Naive thymus-derived CD4-positive, alpha-beta T cell (primary cell): ENCODE data around the gene MRPL12. TPM values are rescaled to one million over a fixed set of nuclear protein-coding genes. Genes with fewer than 3 reads are reported as not detected.

Experiments
- ATAC-seq: fragments of 150-1000 bp; cut with Tn5 transposase; 2 replicates; pipeline ENCODE4 v1.10.0; 2021; ENCODE audit warnings: mild to moderate bottlenecking, moderate library complexity
- CTCF ChIA-PET: fragments of 350-600 bp; sonication (Branson Sonifier 250); formaldehyde crosslinking; loops from one replicate; lab custom pipeline; 2021; ENCODE audit warnings: antibody characterized with exemption; lab: Charles Lee
- POLR2A ChIA-PET: fragments of 350-600 bp; sonication (Branson Sonifier 250); formaldehyde crosslinking; loops from one replicate; lab custom pipeline; 2021; ENCODE audit warnings: antibody characterized with exemption, inconsistent platforms; lab: Charles Lee
- DNase-seq, 9 donors: peaks; one replicate each; pipeline versions ENCODE4 v3.0.0 to v3.0.0-alpha.2; 2020 to 2022; ENCODE audit warnings: mixed read lengths in 1 of 9
- H3K27ac ChIP-seq: one replicate; pipeline ENCODE4 v1.7.0; 2013; ENCODE audit warnings: mild to moderate bottlenecking, low read depth, low read length, moderate library complexity
- H3K27me3 ChIP-seq, 2 donors: one replicate each; pipeline ENCODE4 v1.7.0; 2013; ENCODE audit warnings: low read length in 2 of 2, mild to moderate bottlenecking in 2 of 2, moderate library complexity in 2 of 2; ENCODE audit not compliant: control insufficient read depth in 2 of 2, insufficient read depth in 2 of 2
- H3K36me3 ChIP-seq, 3 experiments: 1 replicate in 2 of 3; 2 replicates in 1 of 3; pipeline ENCODE4 v1.7.0; 2013; ENCODE audit warnings: low read length in 3 of 3, mild to moderate bottlenecking in 3 of 3, moderate library complexity in 1 of 3; ENCODE audit not compliant: insufficient read depth in 3 of 3, control insufficient read depth in 2 of 3
- H3K4me1 ChIP-seq, 2 donors: one replicate each; pipeline ENCODE4 v1.7.0; 2013; ENCODE audit warnings: low read length in 2 of 2, mild to moderate bottlenecking in 2 of 2, moderate library complexity in 1 of 2; ENCODE audit not compliant: control insufficient read depth in 2 of 2, insufficient read depth in 2 of 2
- H3K4me3 ChIP-seq: 2 replicates; pipeline ENCODE4 v1.7.0; 2013; ENCODE audit warnings: mild to moderate bottlenecking, low read length
- H3K9me3 ChIP-seq, 3 experiments: 1 replicate in 2 of 3; 2 replicates in 1 of 3; pipeline ENCODE4 v1.7.0; 2013; ENCODE audit warnings: low read length in 3 of 3; ENCODE audit not compliant: control insufficient read depth in 2 of 3
- H3K27ac Mint-ChIP-seq, 9 donors: one replicate each; pipeline ENCODE4 v1.8.0; 2020 to 2022; ENCODE audit warnings: mixed read lengths in 9 of 9, mild to moderate bottlenecking in 8 of 9, moderate library complexity in 5 of 9, inconsistent platforms in 2 of 9
- H3K27me3 Mint-ChIP-seq, 5 donors: one replicate each; pipeline ENCODE4 v1.8.0; 2021 to 2022; ENCODE audit warnings: mixed read lengths in 5 of 5, mild to moderate bottlenecking in 1 of 5
- H3K36me3 Mint-ChIP-seq, 5 donors: one replicate each; pipeline ENCODE4 v1.8.0; 2020 to 2022; ENCODE audit warnings: mixed read lengths in 5 of 5, mild to moderate bottlenecking in 3 of 5, inconsistent platforms in 1 of 5
- H3K4me1 Mint-ChIP-seq, 7 donors: one replicate each; pipeline ENCODE4 v1.8.0; 2020 to 2022; ENCODE audit warnings: mixed read lengths in 7 of 7, mild to moderate bottlenecking in 3 of 7, inconsistent platforms in 1 of 7
- H3K4me3 Mint-ChIP-seq, 10 donors: one replicate each; pipeline ENCODE4 v1.8.0; 2020 to 2022; ENCODE audit warnings: mild to moderate bottlenecking in 10 of 10, mixed read lengths in 10 of 10, moderate library complexity in 6 of 10, inconsistent platforms in 2 of 10
- H3K9me3 Mint-ChIP-seq, 11 donors: one replicate each; pipeline ENCODE4 v1.8.0; 2020 to 2022; ENCODE audit warnings: mixed read lengths in 11 of 11, mild to moderate bottlenecking in 4 of 11, inconsistent platforms in 1 of 11, moderate library complexity in 1 of 11
- intact Hi-C, 2 donors: fragments of 100-400 bp; cut with micrococcal nuclease; formaldehyde crosslinking; loops; one replicate each; pipeline ENCODE4 v1.15.1; 2023
- polyA plus RNA-seq, 2 donors: library from polyadenylated mRNA; unstranded; fragments of 300-500 nt; fragmentation: Illumina TruSeq; gene quantifications; one replicate each; pipeline ENCODE4 v1.2.3, GENCODE V29; 2021
- total RNA-seq, 6 experiments: library from RNA in 5 of 6; stranded (reverse) in 5 of 6; gene quantifications; 1 replicate in 5 of 6; 2 replicates in 1 of 6; pipeline ENCODE4 v1.2.3 and lab custom pipeline; 2021 to 2026

Gene MRPL12
- total and polyA plus RNA-seq, 7 experiments from 2014 or later, result 21.3 to 83.8 (median 27.4) TPM

GRCh38 chr17:81666342-81667191 is 36.6 kb upstream of the MRPL12 start, which contains the start of the genes CCDC137 and OXLD1:
Gene CCDC137, plus strand, starts transcription at chr17:81666737. Its CDS starts 30 bp downstream, at chr17:81666767.
Gene OXLD1, minus strand, starts transcription at chr17:81666605. Its CDS starts 28 bp downstream, at chr17:81666577.
- Histone ChIP-seq H3K36me3 (peaks cover 4 to 41% (median 12%) of the 10 kb centered on the region in 3 experiments), H3K4me3 (peak within 1 kb of the TSS; percentile 86), H3K9me3 (no peaks in the 10 kb centered on the region), H3K4me1 (peaks cover 35 to 50% of the 10 kb centered on the region in 2 donors), H3K27ac (peak within 1 kb of the TSS; percentile 93), H3K27me3 (no peaks in the 10 kb centered on the region)
- ATAC-seq (peak; percentile 94), DNase-seq (peak; percentile 82 to 93 (median 89))
- POLR2A ChIA-PET, result interaction anchor here (0.9 to 3.0 kb wide), 7 partner anchors 17 to 225 kb away, joined by 3 to 26 read pairs (median 5); partner anchors contain the start of genes ANAPC11, ARL16, HGS and MRPL12
- Mint-ChIP-seq H3K27me3 (no peaks in the 10 kb centered on the region), H3K4me3 (peak within 1 kb of the TSS; percentile 88 to 99 (median 94)), H3K4me1 (peaks cover 17 to 62% (median 43%) of the 10 kb centered on the region in 7 donors), H3K36me3 (peaks cover 0 to 26% (median 3%) of the 10 kb centered on the region in 5 donors), H3K27ac (peak within 1 kb of the TSS; percentile 84 to 97 (median 92)), H3K9me3 (peaks cover 0 to 2% (median 0%) of the 10 kb centered on the region in 11 donors)
- CTCF ChIA-PET, result no interaction called here
- intact Hi-C loops, result loop anchor here (1.0 to 5.0 kb wide), 8 partner anchors 16 to 196 kb away; partner anchors contain the start of genes ARL16 (in 2 of the 2), MRPL12 (in 2 of the 2), NPLOC4 (in 2 of the 2) and TSPAN10 (in 2 of the 2)

- Mint-ChIP-seq H3K4me3 (peak overlapping the region; percentile 63 to 97 (median 90)), H3K9me3 (peaks cover 0 to 2% (median 0%) of the 10 kb centered on the region in 11 donors), H3K36me3 (peaks cover 0 to 26% (median 9%) of the 10 kb centered on the region in 5 donors), H3K27me3 (no peaks in the 10 kb centered on the region), H3K4me1 (peaks cover 17 to 50% (median 39%) of the 10 kb centered on the region in 7 donors), H3K27ac (peak overlapping the region in 7 of 9 donors; percentile 26 to 87 (median 59))
- CTCF ChIA-PET, result no interaction called here
- H3K4me3 ChIP-seq, result peak overlapping the region; percentile 13
- H3K27ac ChIP-seq, result no peak overlapping the region
- DNase-seq (no peak), ATAC-seq (no peak)
- no peaks in the 10 kb centered on the region for H3K9me3 ChIP-seq
- peaks cover 4 to 53% (median 15%) of the 10 kb centered on the region in 3 experiments for H3K36me3 ChIP-seq
- H3K4me1 ChIP-seq, result peaks cover 25 to 42% of the 10 kb centered on the region in 2 donors
- intact Hi-C loops, result loop anchor here (2.0 to 5.0 kb wide), 5 partner anchors 15 to 195 kb away; partner anchors contain the start of genes ACTG1 (in 1 of the 2), ARL16 (in 1 of the 2), FAAP100 (in 1 of the 2) and MRPL12 (in 1 of the 2)
- POLR2A ChIA-PET, result interaction anchor here (0.7 to 3.0 kb wide), 4 partner anchors 16 to 39 kb away, joined by 3 to 26 read pairs (median 6); partner anchors contain the start of genes ARL16 and HGS
- no peaks in the 10 kb centered on the region for H3K27me3 ChIP-seq
Observed at GRCh38 chr17:81667754-81668153, 35.4 kb upstream of the MRPL12 start.

- ChIA-PET POLR2A (no interaction called here), CTCF (interaction anchor here (0.6 kb wide), 1 partner anchor 245 kb away, joined by 3 read pairs; no protein-coding TSS in a partner anchor)
- Mint-ChIP-seq H3K27ac (no peak overlapping the region), H3K9me3 (peaks cover 0 to 2% (median 0%) of the 10 kb centered on the region in 11 donors), H3K4me1 (peaks cover 9 to 22% (median 19%) of the 10 kb centered on the region in 7 donors), H3K4me3 (no peak overlapping the region), H3K36me3 (peaks cover 0 to 15% (median 6%) of the 10 kb centered on the region in 5 donors), H3K27me3 (no peaks in the 10 kb centered on the region)
- H3K27me3 ChIP-seq, result no peaks in the 10 kb centered on the region
- H3K4me1 ChIP-seq, result peaks cover 5 to 12% of the 10 kb centered on the region in 2 donors
- DNase-seq (no peak), ATAC-seq (no peak)
- intact Hi-C loops, result no loop called here
- H3K27ac ChIP-seq, result no peak overlapping the region
- H3K4me3 ChIP-seq, result no peak overlapping the region
- peaks cover 4 to 53% (median 16%) of the 10 kb centered on the region in 3 experiments for H3K36me3 ChIP-seq
- no peaks in the 10 kb centered on the region for H3K9me3 ChIP-seq
Observed at GRCh38 chr17:81672504-81672903, 30.7 kb upstream of the MRPL12 start.

- peaks cover 0 to 2% (median 0%) of the 10 kb centered on the region in 11 donors for H3K9me3 Mint-ChIP-seq
- DNase-seq (no peak), ATAC-seq (no peak)
- peaks cover 0 to 11% (median 5%) of the 10 kb centered on the region in 5 donors for H3K36me3 Mint-ChIP-seq
- CTCF ChIA-PET, result interaction anchor here (0.6 kb wide), 1 partner anchor 244 kb away, joined by 3 read pairs; no protein-coding TSS in a partner anchor
- peaks cover 4 to 53% (median 16%) of the 10 kb centered on the region in 3 experiments for H3K36me3 ChIP-seq
- H3K4me3 ChIP-seq, result no peak overlapping the region
- H3K27ac ChIP-seq, result no peak overlapping the region
- H3K4me1 Mint-ChIP-seq, result peaks cover 4 to 18% (median 15%) of the 10 kb centered on the region in 7 donors
- H3K27me3 ChIP-seq, result no peaks in the 10 kb centered on the region
- peaks cover under 1 to 8% of the 10 kb centered on the region in 2 donors for H3K4me1 ChIP-seq
- intact Hi-C loops, result no loop called here
- POLR2A ChIA-PET, result interaction anchor here (1.1 kb wide), 1 partner anchor 11 kb away, joined by 3 read pairs; the partner anchor contains the start of genes ARL16 and HGS
- H3K27ac Mint-ChIP-seq, result no peak overlapping the region
- H3K27me3 Mint-ChIP-seq, result no peaks in the 10 kb centered on the region
- no peaks in the 10 kb centered on the region for H3K9me3 ChIP-seq
- H3K4me3 Mint-ChIP-seq, result no peak overlapping the region
Observed at GRCh38 chr17:81672954-81673353, 30.2 kb upstream of the MRPL12 start.

GRCh38 chr17:81673561-81674258 is 29.5 kb upstream of the MRPL12 start:
- H3K4me3 Mint-ChIP-seq, result no peak overlapping the region
- no peak overlapping the region for H3K4me3 ChIP-seq
- intact Hi-C loops, result no loop called here
- H3K36me3 Mint-ChIP-seq, result peaks cover 0 to 9% (median 0%) of the 10 kb centered on the region in 5 donors
- CTCF ChIA-PET, result no interaction called here
- DNase-seq (no peak), ATAC-seq (no peak)
- peaks cover 0 to 2% (median 0%) of the 10 kb centered on the region in 11 donors for H3K9me3 Mint-ChIP-seq
- H3K27me3 ChIP-seq, result no peaks in the 10 kb centered on the region
- peaks cover 0 to 11% (median 9%) of the 10 kb centered on the region in 7 donors for H3K4me1 Mint-ChIP-seq
- peaks cover 4 to 53% (median 16%) of the 10 kb centered on the region in 3 experiments for H3K36me3 ChIP-seq
- H3K4me1 ChIP-seq, result peaks cover 0 to under 1% of the 10 kb centered on the region in 2 donors
- no peaks in the 10 kb centered on the region for H3K27me3 Mint-ChIP-seq
- H3K27ac ChIP-seq, result no peak overlapping the region
- POLR2A ChIA-PET, result interaction anchor here (1.1 kb wide), 1 partner anchor 10 kb away, joined by 3 read pairs; the partner anchor contains the start of genes ARL16 and HGS
- no peaks in the 10 kb centered on the region for H3K9me3 ChIP-seq
- H3K27ac Mint-ChIP-seq, result no peak overlapping the region
